ENCODE results near the gene BPIFB3.
"Not testable (repeated sequence)": the region's sequence is repeated elsewhere in the genome, so short reads cannot be mapped to it uniquely, and the experiment has no call there.

The BPIFB3 gene

GRCh38 chr20:33030569-33030968 is 23.1 kb upstream of the BPIFB3 start:
- DNase-seq, result no peak

GRCh38 chr20:33031531-33031930 is 22.2 kb upstream of the BPIFB3 start, which contains the start of gene BPIFB6:
TSS of gene BPIFB6 (plus strand) at chr20:33031648. CDS start at chr20:33031648, 0 bp downstream.
- no peak for DNase-seq

DNA sequence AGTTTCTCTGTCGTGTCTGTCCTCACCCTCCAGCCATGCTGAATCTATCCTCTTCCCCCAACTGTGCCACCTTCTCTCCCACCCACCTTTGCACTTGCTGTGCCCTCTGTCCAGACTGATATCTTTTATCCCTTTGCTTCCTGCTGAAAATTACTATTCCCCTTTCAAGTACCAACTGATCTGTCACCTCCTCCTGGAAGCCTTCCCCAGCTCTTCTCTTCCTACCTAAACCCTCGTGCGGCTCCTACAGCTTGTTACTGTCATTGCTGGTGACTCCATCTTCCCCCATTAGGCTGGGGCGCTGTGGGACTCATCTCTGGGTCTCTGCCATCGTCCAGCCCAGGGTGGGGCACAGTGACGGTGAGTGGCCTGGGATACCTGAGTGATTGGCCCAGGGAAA is 21.1 kb upstream of the BPIFB3 start:
- DNase-seq, result no peak

- no peak for DNase-seq
These were observed 20.3 kb upstream of the BPIFB3 start for GRCh38 chr20:33033381-33033780.

- no peak for DNase-seq
These were observed 19.6 kb upstream of the BPIFB3 start for GRCh38 chr20:33034115-33034514.

DNA sequence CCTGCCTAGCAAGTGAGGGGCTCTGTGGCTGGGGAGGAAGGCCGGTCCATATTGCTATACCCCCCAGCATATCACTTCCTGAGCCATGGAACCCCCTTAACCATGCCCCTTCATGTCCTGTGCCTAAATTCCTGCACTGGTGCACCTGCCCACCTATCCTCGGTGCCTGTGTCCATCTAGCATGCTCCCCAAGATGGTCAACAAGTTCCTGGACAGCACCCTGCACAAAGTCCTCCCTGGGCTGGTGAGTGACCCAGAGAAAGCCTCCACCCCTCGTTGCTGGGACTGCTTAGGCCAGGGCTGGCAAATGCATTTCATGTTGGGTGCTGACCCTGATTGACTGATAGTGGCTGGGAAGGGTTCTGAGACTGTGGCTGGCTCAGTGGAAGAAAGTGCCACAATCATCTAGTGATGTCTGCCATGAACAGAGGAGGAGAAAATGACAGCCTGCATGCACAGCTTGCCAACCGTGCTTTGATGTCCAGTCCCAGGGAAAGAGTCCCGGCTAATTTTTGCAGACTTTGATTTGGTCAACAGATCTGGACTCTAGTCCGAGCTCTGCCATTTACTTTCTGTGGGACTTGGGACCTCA is 18.7 kb upstream of the BPIFB3 start:
- DNase-seq, result no peak

DNA sequence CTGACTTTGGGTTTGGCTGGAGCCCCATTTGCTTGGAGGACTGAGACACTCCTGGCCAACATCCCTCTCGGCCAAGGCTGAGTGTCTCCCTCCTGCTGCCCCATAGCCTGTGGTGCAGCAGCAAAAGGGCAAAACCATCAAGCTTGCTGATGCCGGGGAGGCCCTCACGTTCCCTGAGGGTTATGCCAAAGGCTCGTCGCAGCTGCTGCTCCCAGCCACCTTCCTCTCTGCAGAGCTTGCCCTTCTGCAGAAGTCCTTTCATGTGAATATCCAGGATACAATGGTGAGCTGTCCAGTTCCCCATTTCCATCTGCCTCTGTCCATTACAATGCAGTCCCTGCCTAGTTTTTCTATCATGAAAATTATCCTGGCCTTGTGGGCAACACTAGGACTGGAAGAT is 16.2 kb upstream of the BPIFB3 start:
- no peak for DNase-seq

GRCh38 chr20:33038243-33038642 is 15.5 kb upstream of the BPIFB3 start:
- no peak for DNase-seq

DNA sequence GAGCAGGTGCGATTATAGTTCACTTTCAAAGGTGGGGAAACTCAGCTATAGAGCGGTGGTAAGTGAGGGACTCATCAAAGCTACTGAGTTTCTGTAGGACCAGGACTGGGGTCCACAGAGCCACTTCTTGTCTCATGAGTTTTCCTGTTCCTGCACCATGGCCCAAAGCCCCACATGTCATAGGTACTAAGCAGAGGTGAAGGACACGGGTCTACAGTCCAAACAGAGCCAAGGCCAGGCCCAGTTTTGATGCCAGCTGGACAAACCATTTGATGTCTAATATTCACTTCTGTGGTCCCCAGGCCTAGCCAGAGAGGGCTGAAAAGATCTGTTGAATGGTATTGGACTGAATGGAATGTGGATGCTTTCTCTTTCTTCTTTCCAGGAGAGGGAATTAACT is 11.3 kb upstream of the BPIFB3 start:
- no peak for DNase-seq

- no peak for DNase-seq
These were observed 10.5 kb upstream of the BPIFB3 start for GRCh38 chr20:33042983-33043730.

GRCh38 chr20:33043731-33044181 is 9.9 kb upstream of the BPIFB3 start:
- DNase-seq, result no peak

DNA sequence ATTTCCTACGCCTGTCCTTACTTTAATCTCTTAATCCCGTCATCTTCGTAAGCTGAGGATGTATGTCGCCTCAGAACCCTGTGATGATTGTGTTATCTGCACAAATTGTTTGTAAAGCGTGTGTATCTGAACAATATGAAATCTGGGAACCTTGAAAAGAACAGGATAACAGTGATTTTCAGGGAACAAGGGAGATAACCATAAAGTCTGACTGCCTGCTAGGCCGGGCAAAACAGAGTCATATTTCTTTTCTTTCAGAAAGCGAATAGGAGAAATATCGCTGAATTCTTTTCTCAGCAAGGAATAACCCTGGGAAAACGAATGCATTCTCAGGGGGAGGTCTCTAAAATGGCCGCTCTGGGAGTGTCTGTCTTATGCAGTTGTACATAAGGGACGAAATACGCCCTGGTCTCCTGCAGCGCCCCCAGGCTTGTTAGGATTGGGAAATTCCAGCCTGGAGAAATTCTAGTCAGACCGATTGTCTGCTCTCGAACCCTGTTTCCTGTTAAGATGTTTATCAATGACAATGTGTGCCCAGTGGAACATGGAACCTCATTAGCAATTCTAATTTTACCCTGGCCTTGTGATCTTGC is 8.5 kb upstream of the BPIFB3 start:
- DNase-seq, result not testable (repeated sequence)

- DNase-seq, result no peak
These were observed 7.3 kb upstream of the BPIFB3 start for GRCh38 chr20:33046412-33046811.

GRCh38 chr20:33051333-33051732 is 2.4 kb upstream of the BPIFB3 start:
- no peak for DNase-seq

DNA sequence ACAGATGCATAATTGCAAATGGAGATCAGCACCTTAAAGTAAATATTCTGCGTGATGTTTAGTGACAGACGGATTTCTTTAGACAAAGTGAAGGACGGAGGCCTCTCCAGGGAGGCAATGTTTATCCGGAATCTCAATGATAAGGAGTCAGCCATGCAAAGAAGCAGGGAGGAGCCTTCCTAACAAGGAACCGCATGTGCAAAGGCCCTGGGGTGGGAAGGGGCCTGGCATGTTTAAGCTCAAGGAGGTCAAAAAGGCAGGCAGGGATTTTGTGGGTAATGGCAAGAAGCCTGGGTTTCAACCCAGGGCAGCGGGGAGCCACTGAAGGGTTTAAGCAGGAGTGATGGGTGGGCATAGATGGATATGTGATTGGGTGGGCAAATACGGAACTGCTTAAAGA is 678 bp downstream of the BPIFB3 start:
- DNase-seq, result no peak

- no peak for DNase-seq
These were observed 1.1 kb downstream of the BPIFB3 start for GRCh38 chr20:33054791-33055190.

GRCh38 chr20:33059136-33059535 is 5.4 kb downstream of the BPIFB3 start:
- no peak for DNase-seq

DNA sequence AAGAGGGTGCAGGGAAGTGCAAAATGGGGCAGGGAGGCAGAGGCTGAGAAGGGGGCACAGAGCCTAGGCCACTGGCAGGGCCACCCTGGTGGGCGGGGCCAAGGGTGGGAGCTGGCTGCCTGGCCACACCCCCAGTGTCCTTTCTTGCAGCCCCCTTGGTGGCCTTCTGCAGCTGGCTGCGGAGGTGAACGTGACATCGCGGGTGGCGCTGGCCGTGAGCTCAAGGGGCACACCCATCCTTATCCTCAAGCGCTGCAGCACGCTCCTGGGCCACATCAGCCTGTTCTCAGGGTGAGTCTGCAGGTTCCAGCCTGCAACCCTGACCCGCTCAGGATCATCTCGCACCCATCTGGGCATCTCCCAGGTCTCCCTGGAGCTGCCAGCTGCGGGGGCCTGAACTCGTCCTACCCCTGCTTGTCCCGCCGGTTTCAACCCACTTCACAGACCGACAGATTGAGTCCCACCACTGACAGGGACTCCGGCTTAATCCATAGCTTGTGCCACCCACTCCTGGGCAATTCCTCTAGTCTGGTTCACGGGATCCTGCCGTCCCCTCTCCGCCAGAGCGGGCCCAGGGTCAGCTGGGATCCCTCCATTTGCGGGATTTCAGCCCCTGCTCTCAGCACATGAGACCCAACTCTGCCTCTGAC is 6.2 kb downstream of the BPIFB3 start:
- no peak for DNase-seq

DNA sequence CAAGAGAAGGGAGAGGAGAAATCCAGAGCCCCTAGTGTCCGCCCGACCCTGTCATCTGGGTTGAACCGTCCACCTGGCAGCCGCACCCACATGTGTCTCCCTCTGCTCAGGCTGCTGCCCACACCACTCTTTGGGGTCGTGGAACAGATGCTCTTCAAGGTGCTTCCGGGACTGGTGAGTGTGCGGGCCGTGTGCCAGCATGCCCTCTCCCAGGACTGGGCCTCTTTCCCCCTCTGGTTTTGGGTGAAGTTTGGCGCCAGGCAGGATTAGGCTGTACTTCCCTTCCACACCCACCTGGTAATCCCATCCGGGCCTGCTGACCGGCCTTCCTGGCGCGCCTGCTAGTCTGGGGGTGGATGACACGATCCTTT is 7.9 kb downstream of the BPIFB3 start:
- no peak for DNase-seq

DNA sequence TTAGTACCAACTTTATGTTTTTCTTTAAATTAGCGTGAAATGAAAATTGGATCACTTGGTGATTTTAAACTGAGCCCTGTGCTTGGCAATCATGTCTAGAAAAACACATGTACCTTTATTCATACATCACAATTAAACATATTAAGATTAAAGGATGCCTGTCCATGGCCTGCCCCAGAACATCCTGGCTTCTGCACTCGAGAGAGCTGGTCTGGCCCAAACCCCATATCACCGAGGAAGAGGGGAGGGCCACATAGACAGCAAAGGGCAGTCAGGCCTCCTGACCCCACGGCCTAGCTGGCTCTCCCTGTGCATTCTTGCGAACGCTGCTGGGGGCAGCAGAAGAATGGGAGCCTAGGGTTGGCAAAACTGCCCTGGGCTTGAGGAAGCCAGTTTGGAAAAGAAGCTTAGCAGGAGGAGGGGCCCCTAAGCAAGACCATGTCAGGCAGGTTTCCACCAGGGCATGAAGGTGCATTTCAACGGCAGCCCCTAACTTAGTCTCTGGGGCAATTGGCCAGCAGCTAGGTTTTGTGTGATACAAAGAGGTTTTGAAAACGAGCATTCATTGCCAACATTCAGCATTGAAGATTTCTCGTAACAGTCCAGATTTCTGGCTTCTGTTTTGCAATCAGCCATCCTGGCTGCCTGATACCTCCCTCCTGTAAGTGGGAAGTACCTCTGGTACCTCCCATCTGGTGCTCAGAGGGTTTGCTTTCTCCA is 8.6 kb downstream of the BPIFB3 start:
- no peak for DNase-seq

- no peak for DNase-seq
These were observed 9.1 kb downstream of the BPIFB3 start for GRCh38 chr20:33062825-33063149.

DNA sequence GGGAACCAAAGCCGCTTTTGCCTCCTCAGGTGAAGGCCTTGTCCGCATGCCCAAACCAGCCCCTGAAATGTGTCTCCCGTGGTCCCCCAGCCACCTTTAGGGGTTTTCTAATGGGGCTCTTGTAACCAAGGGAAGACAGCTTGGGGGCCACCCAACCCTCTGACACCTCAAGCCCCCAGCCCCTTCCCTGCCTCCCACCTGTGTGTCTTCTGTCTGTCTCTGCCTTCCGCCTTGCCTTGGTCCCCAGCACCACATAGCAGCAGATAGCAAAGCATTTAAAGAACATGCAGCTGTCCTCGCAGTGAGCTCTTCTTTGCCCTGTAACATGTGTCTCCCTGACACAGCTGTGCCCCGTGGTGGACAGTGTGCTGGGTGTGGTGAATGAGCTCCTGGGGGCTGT is 9.6 kb downstream of the BPIFB3 start:
- no peak for DNase-seq

- no peak for DNase-seq
These were observed 11.0 kb downstream of the BPIFB3 start for GRCh38 chr20:33064572-33065287.
